HepG2 (cell line): Measurements from ENCODE around the gene CACNA1C.

Experiments used
- HDAC2 ChIP-seq: sonication (generic); formaldehyde crosslinking; IDR thresholded peaks from 2 replicates; pipeline ENCODE4 v1.4.0; 2020; ENCODE audit warnings: missing genetic modification reagents
- ZFY ChIP-seq: sonication (generic); formaldehyde crosslinking; IDR thresholded peaks from 2 replicates; pipeline ENCODE4 v1.4.0; 2020; ENCODE audit warnings: missing genetic modification reagents
- TF ChIP-seq, protein P1 (sequence below): sonication (generic); formaldehyde crosslinking; IDR thresholded peaks from 2 replicates; pipeline ENCODE4 v1.5.0; 2020; ENCODE audit warnings: mild to moderate bottlenecking, missing genetic modification reagents, moderate library complexity

DNA sequence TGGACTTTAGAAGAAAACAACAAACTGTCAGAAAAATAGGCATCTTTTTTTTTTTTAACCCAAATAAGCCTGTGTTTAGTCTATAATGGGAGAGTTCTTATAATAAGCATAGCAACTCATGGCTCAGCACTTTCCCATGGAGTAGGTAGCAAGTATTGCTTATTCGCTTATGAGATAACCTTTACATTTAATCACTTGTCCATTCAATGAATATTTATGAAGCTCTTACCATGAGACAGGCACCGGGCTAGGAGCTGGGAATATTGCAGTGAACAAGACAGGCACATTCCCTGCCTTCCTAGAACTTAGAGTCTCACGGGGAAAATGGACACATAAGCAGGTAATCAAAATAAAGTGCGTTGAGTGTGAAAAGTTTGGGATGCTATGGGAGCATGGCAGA, 38.6 kb upstream of the CACNA1C start:
- no peak for TF ChIP-seq HDAC2
- TF ChIP-seq ZFY (CRISPR knock-in tag) = no peak
- TF ChIP-seq, protein P1, sequence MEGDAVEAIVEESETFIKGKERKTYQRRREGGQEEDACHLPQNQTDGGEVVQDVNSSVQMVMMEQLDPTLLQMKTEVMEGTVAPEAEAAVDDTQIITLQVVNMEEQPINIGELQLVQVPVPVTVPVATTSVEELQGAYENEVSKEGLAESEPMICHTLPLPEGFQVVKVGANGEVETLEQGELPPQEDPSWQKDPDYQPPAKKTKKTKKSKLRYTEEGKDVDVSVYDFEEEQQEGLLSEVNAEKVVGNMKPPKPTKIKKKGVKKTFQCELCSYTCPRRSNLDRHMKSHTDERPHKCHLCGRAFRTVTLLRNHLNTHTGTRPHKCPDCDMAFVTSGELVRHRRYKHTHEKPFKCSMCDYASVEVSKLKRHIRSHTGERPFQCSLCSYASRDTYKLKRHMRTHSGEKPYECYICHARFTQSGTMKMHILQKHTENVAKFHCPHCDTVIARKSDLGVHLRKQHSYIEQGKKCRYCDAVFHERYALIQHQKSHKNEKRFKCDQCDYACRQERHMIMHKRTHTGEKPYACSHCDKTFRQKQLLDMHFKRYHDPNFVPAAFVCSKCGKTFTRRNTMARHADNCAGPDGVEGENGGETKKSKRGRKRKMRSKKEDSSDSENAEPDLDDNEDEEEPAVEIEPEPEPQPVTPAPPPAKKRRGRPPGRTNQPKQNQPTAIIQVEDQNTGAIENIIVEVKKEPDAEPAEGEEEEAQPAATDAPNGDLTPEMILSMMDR = no peak
